ENCODE data around the gene DTNBP1.
"Not testable (repeated sequence)": the region's sequence is repeated elsewhere in the genome, so short reads cannot be mapped to it uniquely, and the experiment has no call there.

Gene DTNBP1

GRCh38 chr6:15551798-15552197 lies 111.0 kb downstream of the DTNBP1 start:
- no peak for TF ChIP-seq CTCF (IDR thresholded peaks at IDR 0.05; ENCODE audit: low read depth, low read length)
- no peak for DNase-seq (ENCODE audit: extremely low read depth, low read depth)

GRCh38 chr6:15551262-15551661 lies 111.6 kb downstream of the DTNBP1 start:
- TF ChIP-seq CTCF (IDR thresholded peaks at IDR 0.05; ENCODE audit: low read depth, low read length), result no peak
- DNase-seq (ENCODE audit: extremely low read depth, low read depth), result no peak

GRCh38 chr6:15550546-15551123 lies 112.2 kb downstream of the DTNBP1 start:
- no peak for TF ChIP-seq CTCF (IDR thresholded peaks at IDR 0.05; ENCODE audit: low read depth, low read length)
- DNase-seq (ENCODE audit: extremely low read depth, low read depth), result no peak

GRCh38 chr6:15549371-15549770 lies 113.5 kb downstream of the DTNBP1 start:
- no peak for DNase-seq (ENCODE audit: extremely low read depth, low read depth)

GRCh38 chr6:15547400-15547799 lies 115.4 kb downstream of the DTNBP1 start:
- TF ChIP-seq CTCF (IDR thresholded peaks at IDR 0.05; ENCODE audit: low read depth, low read length), result no peak

More at GRCh38 chr6:15549371-15549770, 113.5 kb downstream of the DTNBP1 start:
- TF ChIP-seq CTCF (IDR thresholded peaks at IDR 0.05; ENCODE audit: low read depth, low read length), result no peak

GRCh38 chr6:15546591-15546990 lies 116.2 kb downstream of the DTNBP1 start:
- no peak for DNase-seq (ENCODE audit: extremely low read depth, low read depth)
- TF ChIP-seq CTCF (IDR thresholded peaks at IDR 0.05; ENCODE audit: low read depth, low read length), result no peak

More at GRCh38 chr6:15547400-15547799, 115.4 kb downstream of the DTNBP1 start:
- no peak for DNase-seq (ENCODE audit: extremely low read depth, low read depth)

GRCh38 chr6:15544321-15544900 lies 118.4 kb downstream of the DTNBP1 start:
- no peak for TF ChIP-seq CTCF (IDR thresholded peaks at IDR 0.05; ENCODE audit: low read depth, low read length)
- no peak for DNase-seq (ENCODE audit: extremely low read depth, low read depth)

GRCh38 chr6:15543332-15543917 lies 119.4 kb downstream of the DTNBP1 start:
- not testable (repeated sequence) for DNase-seq (ENCODE audit: extremely low read depth, low read depth)

All from AG09319 (cell line).